GM18858 (cell line): ENCODE results near the gene GPR82.
A peak's percentile ranks its signal among the peaks of the same experiment; 100 is the strongest.
"Not testable (repeated sequence)": the region's sequence is repeated elsewhere in the genome, so short reads cannot be mapped to it uniquely, and the experiment has no call there.

Source experiments
- ATAC-seq: cut with Tn5 transposase; IDR thresholded peaks from one replicate; pipeline ENCODE4 v1.9.1; 2021; ENCODE audit not compliant: unreplicated experiment

Gene GPR82, protein sequence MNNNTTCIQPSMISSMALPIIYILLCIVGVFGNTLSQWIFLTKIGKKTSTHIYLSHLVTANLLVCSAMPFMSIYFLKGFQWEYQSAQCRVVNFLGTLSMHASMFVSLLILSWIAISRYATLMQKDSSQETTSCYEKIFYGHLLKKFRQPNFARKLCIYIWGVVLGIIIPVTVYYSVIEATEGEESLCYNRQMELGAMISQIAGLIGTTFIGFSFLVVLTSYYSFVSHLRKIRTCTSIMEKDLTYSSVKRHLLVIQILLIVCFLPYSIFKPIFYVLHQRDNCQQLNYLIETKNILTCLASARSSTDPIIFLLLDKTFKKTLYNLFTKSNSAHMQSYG

DNA sequence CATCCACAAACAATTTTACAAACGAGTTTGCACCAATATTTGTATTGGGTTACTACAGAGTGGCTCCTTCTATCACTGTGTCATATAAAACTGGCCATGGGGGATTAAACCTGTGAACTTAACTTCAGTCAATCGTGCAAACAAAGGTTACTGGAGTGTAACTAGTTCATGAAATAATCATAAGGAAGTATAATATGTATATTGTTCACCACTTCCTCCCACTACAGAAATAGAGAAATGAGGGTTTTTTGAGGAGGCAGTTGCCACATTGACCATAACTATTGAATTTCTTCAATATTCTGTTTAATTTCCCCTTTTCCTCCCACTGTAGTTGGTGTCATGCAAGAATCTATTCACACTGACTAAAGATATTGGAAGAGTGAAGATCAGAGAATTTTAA is at the start of gene GPR82:
GPR82 (plus strand) TSS at position 356 of the 400 bp plus-strand sequence. CDS start 2,846 bp downstream, outside the sequence.
- ATAC-seq = no peak

DNA sequence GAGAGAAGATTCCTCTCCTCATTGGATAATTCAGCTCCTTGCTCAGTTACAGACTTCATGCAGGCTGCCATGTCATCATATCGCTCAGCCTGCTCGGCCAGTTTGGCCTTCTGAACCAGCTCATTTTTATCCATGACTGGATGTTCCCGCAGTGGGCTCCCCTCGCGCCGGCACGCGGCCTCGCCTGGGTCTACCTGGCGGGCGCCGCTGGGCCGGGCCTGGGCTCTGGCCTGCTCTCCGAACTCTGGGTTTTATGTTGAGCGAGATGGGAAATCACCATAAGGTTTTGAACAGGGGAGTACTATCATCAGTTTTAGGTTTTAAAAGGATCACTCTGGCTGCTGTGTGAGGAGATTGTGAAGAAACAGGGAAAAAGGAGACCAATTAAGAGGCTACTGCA is 47.6 kb upstream of the GPR82 start:
- not testable (repeated sequence) for ATAC-seq

DNA sequence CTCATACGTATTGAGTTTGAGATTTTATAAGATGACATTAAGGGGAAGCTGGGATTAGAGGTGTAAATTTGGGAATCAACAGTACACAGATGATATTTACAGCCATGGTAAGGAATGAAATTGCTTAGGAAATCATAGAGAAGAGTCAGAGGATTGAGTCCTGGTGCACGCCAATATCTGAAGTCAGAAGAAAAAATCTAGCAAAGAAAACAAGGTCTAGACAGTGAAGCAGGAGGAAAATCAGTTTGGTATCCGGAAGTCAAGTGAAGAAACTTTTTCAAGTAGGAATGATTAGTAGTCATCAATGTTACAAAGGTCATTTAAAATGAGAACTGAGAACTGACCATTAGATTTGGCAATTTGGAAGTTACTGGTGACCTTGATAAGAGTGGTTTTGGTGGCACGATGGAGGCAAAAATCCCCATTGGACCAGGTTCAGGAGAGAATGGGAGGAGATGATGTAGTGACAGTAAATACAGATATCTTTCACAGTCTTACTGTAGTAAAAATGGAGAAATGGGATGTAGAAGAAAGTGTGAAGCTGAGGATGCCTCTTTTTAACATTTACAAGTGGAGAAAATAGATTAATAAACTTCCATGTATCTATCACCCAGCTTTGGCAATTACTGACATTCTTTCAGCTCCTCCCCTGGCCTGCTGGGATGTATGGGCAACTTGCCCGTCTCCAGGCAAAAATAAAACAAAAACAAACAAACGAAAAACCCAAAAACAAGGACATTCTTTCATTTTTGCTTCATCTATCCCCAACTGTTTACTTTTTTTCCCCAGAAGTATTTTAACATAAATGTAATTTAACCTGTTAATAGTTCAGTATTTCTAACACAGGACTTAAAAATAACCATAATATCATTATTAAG is 46.6 kb upstream of the GPR82 start:
- no peak for ATAC-seq

DNA sequence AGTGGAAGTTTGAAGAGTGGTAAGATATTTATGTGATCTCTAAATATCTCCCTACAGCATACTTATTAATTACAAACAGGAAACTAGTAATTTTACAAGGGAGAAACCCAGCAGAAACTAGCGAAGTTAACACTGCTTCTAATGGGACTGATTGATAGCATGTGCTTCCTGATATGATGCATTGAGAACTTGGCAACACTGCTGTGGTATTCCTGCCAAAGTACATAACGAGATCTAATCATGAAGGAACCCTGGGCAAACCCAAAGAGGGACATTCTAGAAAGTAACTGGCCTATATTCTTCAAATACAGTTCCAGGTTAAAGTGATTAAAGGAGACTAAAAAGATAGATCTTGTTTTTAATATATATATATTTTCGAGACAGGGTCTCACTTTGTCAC is 39.8 kb upstream of the GPR82 start:
- ATAC-seq = no peak

DNA sequence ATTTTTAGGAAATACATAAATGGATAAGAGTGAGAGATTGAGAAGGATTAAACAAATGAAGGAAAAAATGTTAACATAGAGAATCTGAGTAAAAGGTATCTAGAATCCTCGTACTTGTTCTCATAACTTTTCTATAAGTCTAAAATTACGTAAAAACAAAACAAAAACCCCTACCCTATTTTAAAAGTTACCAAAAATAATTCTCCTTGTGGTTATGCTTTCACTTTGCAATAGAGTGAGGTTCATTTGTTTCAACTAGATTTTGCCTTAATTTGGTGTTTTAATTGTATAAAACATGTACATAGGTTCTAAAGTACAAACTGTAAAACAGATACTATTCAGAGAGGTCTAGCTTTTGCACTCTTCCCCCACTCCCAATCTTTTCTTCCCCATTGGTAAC is 39.0 kb upstream of the GPR82 start:
- no peak for ATAC-seq

DNA sequence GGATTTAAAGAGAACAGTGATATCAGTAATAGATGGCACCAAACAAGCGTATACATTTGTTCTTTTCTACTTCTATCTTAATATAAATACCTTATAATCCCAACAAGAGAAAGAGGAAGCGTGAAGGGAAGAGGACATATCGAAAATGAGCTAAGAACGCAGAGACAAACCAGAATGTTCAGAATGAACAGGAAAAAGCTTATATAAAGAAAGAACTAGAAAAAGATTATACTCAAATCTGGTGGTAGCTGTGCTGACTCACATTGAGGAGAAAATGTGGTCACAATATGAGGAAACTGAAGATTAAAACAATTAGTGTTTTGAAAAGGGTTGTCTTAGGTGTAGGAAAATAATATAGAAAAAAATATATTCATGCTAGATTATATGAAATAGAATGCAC is 37.2 kb upstream of the GPR82 start:
- no peak for ATAC-seq

DNA sequence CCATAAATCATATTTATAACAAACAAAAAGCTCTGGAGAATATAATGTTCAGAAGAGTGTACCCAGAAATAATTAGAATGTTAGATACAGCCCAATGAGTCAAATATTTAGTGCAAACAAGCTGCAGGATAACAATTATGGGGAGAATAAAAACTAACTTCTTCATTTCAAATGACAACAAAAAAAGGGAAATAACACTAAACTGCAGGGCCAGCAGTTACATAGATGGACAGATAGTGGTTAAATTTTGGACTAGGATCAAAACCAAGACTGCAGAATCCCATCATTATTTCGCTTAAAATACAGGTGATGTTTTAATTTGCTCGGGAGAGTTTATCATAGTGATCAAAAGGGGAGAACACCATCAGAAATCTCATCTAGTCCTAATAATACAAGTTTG is 35.8 kb upstream of the GPR82 start:
- ATAC-seq = no peak

DNA sequence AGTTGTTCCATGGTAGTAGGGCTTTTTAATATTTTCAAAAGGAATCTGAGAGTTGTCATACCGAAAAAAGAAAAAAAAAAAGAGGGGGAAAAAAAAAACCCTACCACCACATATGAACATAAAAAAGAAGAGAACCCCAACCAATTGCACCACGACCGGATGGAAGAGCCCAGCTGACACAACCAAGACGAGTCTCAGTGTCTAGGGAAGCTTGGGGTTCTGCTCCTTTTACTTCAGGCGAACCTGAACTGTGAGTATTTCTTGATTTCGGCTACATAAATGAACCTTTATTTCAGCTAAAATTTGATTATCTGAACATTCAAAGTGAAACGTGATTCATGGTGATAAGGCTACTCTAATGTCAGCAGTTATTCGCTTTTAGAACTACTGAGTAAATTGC is 35.1 kb upstream of the GPR82 start, which contains the start of gene GPR34:
GPR34 (plus strand) TSS at position 139 of the 400 bp plus-strand sequence. CDS start 6,661 bp downstream, outside the sequence.
- ATAC-seq = no peak

DNA sequence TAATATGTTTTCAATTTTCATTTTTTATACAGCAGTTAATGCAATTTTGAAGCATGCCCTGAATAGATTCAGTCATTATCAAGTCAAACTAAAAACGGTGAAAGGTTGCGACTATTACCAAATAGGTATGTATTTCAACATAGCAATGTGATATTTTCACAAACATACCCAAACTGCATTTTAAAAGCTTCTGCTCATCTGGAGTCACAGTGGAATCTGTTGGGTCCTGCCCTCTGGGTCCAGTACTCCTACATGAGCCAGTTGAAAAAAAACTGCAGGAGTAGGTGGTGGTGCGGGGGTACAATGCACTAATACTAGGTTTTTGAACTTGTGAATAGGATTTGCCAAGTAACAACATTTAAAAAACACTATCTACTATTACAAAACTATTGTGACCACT is 34.3 kb upstream of the GPR82 start:
- ATAC-seq = no peak

DNA sequence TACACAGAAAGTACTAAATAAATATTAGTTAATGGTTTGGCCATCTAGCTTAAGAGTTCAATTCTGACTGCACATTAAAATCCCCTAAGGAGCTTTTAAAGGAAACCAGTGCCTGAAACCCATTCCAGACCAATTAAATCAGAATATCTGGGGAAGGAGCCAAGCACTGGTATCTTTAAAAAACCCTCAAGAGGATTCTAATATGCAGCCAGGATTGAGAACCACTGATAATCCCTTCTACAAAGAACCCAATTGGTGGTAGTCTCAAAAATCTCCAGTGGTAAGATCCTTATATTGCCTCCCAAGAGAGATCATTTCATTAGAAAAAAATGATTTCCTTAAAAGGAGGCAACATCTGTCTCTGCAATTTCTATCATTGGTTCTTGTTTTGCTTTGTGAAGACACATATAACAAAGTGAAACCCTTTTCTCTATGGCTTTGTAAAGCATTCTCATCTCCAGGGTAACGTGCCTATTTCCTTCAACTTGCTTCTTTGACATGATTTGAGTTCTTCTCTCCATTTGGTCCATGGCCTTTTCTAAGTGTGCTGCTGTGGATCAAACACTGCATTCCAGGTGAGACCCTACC is 31.7 kb upstream of the GPR82 start:
- no peak for ATAC-seq

DNA sequence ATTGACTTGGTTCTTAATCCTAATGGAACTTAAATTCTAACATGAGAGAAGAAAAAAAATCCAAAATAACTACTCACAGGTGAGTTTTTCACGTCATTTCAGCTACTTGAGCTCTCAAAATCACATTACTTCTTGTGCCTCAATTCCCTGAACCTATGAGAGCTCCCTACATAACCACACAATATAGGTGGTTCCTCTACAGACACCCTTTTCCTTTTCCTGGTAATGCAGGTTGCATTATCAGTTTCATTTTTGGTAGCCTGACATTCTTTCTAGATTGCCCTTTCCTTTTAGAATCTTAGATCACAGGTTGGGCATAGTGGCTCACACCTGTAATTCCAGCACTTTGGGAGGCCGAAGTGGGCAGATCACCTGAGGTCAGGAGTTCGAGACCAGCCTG is 31.0 kb upstream of the GPR82 start:
- ATAC-seq = no peak

DNA sequence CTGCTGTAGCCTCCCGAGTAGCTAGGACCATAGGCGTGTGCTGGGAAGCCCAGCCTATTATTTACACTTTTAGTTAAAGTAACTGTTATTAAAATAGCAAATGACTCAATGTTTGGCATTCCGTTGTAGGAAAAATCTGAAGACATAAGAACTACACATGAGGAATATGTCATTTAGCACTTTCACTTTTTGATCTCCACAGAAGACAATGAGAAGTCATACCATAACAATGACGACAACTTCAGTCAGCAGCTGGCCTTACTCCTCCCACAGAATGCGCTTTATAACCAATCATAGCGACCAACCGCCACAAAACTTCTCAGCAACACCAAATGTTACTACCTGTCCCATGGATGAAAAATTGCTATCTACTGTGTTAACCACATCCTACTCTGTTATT is 28.6 kb upstream of the GPR82 start:
- no peak for ATAC-seq

DNA sequence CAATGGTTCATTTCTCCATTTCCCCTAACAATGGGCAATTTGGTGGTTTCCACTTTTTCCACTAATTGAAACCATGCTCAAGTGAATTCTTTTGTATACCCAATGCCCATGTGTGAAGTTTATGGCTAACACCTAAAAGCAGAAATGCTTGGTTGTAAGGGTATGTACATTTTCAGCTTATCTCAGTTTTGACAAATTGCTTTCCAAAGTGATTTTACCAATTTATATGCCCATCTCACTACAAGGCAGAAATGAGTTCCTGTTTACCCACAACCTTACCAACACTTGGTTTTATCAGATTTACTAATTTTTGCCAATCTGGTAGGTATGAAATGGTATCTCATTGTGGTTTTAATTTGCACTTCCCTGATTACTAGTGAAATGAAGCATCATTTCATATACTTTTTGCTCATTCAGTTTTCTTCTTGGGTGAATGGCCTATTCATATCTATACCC is 20.4 kb upstream of the GPR82 start:
- ATAC-seq = no peak

DNA sequence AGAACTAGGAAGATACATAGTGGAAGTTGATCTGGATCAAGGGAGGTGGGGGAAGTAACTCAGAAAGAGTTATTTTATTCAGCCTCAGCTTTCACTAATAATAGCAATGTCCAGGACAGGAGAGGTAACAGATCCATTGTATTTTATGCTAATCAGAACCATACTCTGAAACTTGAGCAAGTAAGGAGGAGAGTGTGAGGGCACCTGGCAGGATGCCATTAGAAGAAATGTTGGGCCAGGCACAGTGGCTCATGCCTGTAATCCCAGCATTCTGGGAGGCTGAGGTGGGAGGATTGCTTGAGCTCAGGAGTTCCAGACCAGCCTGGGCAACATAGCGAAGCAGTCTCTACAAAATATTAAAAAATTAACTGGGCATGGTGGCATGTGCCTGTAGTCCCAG is 18.9 kb upstream of the GPR82 start:
- no peak for ATAC-seq

DNA sequence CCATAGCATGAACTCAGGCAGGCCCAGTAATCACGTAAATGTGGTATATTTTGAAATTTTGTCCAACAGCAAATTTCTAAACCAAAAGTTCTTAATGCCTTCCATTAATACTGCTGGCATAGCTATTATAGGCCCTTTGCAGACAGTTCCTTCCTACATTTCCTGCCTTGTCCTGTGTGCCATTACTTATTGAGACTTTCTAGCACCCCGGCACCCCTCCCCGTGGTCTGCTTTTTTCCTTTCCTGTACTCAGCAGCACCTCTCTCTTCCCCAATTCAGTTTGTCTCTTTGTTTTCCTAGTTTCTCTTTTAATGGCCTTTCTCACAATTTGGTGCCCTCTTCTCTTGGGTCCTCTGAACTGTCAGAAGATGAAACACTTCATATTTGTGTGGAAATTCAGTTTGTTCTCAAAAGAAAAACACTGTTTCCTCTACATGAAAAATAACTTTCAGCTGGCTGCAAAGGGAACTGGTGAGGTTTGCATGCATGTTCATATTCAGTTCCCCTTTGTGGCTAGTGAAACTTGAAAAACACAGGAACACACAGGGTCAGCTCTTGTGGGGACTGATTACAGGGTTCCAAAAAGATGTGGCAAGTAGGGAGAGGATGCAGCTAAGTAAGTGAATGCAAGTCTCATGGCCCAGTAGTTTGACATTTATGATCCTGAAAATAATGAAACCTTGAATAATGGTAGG is 18.2 kb upstream of the GPR82 start:
- peak; percentile 82 for ATAC-seq

DNA sequence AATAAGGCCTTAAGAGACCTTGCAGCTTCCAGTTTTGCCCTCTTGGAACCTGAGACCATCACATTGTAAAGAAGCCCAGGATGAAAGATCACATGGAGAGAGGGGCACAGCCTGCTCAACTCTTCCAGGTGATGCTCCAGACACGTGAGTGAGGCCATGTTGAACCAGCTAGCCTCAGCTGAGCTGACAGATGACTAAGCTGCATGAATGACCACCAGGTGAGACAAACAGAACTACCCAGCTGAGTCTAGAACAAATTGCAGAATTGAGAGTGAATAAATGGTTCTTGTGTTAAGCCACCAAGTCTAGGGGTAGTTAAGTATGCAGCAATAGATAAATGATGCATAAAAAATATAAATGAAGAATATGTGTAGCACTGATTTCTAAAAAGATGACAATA is 16.8 kb upstream of the GPR82 start:
- ATAC-seq = no peak

DNA sequence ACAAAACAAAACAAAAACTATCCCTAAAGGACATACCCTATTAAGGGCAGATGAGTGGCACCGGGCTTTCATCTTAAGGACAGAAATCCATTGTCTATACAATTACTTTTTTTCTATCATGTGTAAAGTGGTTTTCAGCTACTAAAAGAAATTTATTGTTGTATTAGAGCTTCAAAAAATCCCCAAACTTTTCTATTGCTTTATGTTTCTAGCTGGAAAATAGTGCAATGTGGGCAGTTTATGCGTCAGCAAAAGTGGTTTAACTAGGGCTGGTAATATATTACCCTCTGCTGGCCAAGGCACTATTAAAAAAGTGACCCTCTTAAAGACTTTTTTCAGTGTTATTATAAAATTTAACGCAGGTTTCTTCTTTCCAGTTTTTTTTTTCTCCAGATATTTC is 15.5 kb upstream of the GPR82 start:
- ATAC-seq = no peak

DNA sequence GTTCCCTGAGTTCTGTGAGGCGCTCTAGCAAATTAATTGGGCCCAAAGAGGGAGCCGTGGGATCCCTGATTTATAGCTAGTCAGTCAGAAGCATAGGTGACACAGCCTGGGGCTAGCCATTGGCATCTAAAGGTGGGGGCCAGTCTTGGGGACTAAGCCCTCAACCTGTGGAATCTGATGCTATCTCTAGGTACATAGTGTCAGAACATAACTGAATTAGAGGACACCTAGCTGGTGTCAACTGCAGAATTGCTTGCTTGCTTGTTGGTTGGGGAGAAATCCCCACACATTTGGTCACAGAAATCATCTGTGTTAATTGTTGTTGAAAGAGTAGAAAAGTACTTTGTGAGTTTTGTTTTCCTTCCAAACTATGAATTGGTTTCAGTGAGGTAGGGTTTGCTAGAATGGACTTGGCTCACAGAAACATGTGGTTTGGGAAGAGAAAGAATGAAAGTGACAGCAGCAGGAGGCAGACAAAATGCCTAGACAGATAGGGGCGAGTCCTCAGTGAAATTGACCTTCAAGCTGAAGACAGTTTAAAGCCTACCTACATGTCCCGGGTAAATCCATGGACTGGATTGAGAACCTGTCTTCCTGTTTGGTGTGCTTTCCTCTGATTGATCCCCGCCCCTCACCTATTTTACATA is 12.8 kb upstream of the GPR82 start:
- no peak for ATAC-seq

DNA sequence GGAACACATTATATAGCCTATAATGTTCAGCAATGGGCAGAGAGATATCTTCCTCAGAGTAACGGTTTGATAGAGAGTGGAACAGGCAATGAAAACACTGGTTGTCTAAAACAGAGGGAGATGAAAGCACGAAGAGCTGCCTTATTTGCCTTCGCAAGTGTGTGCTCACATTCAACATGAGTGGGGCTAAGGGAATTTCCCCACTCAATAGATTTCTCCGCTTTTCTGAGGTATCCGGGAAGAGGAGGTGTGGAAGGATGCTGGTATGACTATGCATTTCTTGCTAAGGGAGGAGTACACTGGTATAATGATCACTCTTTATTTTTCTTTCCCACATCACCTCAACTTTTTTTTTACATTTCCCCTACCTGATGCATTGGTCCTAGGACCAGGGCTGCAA is 7.8 kb upstream of the GPR82 start:
- no peak for ATAC-seq

DNA sequence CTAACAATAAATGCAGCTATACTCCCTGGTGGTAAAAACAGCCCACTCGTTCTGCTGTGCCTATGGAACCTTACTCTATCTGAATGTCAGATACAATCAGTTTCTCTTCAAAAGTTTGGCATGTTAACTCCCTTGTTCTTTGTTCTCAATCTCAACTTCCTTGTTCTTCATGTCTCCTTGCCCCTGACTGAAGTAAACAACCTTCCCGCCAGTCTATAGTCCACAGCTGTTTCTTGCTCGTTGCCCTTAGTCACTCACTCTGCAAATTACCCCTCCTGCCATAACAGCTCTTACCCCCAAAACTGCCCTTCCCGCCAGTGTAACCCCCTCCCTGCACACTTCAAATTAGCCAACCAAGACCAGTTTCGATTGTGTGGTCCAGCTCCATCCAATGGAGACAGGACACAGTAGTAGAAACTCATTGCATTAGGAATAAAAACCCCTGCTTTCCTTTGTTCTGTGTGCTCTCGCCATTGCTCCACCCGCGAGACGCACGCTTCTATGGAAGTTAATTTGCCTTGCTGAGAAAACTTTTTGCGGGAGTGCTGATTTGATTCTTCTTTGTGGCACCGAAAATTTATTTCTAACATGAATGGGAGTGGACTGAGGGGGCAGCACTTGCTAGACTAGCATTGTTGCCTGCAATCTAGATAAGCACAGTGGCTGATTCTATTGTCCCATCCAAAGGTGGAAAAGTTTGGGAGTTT is 7.1 kb upstream of the GPR82 start:
- ATAC-seq = no peak
